GM13976 (cell line): Measurements from ENCODE around the gene OR9Q1.

Experiments used
- DNase-seq: peaks from one replicate; pipeline ENCODE4 v3.0.0; 2012; ENCODE audit warnings: low spot score
- CTCF ChIP-seq: IDR thresholded peaks from 2 replicates; pipeline ENCODE4 v1.5.1; 2012; ENCODE audit warnings: borderline replicate concordance, mild to moderate bottlenecking; ENCODE audit not compliant: insufficient read depth; ENCODE audit errors: extremely low read depth, missing control alignments, control extremely low read depth
- in situ Hi-C: fragments of 300-500 bp; cut with MboI; formaldehyde crosslinking; loops from one replicate; pipeline ENCODE4 v1.12.0; 2022; ENCODE audit warnings: low sequenced_read_pairs, mixed read lengths, inconsistent platforms; ENCODE audit not compliant: unreplicated experiment

Gene OR9Q1

GRCh38 chr11:58127350-58127749, 103.7 kb downstream of the OR9Q1 start:
- TF ChIP-seq CTCF: no peak
- in situ Hi-C loops: no loop called here
- DNase-seq: no peak

GRCh38 chr11:58133309-58134076, 109.8 kb downstream of the OR9Q1 start:
- TF ChIP-seq CTCF: no peak
- no peak for DNase-seq
- in situ Hi-C loops: no loop called here

GRCh38 chr11:58134151-58134550, 110.5 kb downstream of the OR9Q1 start:
- no peak for TF ChIP-seq CTCF
- in situ Hi-C loops: no loop called here
- no peak for DNase-seq

- in situ Hi-C loops: no loop called here
- no peak for DNase-seq
- TF ChIP-seq CTCF: no peak
Observed at GRCh38 chr11:58135171-58135570, 111.5 kb downstream of the OR9Q1 start.

GRCh38 chr11:58142761-58143160, 119.1 kb downstream of the OR9Q1 start:
- no peak for TF ChIP-seq CTCF
- no peak for DNase-seq
- in situ Hi-C loops: no loop called here

- in situ Hi-C loops: no loop called here
- no peak for TF ChIP-seq CTCF
- DNase-seq: no peak
Observed at GRCh38 chr11:58152781-58153180, 129.1 kb downstream of the OR9Q1 start.
